ENCODE results near the gene AGFG2. TPM values are rescaled to one million over a fixed set of nuclear protein-coding genes. Genes with fewer than 3 reads are reported as not detected.

The AGFG2 gene
- total RNA-seq, 1 donor from 2014 or later = 36.0 TPM

GRCh38 chr7:100568176-100568895 lies 29.3 kb downstream of the AGFG2 start:
- peak; percentile 63 for DNase-seq
- TF ChIP-seq CTCF (IDR thresholded peaks at IDR 0.05) = no peak
- intact Hi-C loops (cut with DNase I) = loop anchor here (10.0 kb wide), 1 partner anchor 116 kb away; no protein-coding TSS in a partner anchor

GRCh38 chr7:100568896-100569844 lies 30.2 kb downstream of the AGFG2 start:
- Histone ChIP-seq H3K27ac (peak overlapping the region; percentile 61), H3K27me3 (no peaks in the 10 kb centered on the region), H3K36me3 (peaks cover 3% of the 10 kb centered on the region), H3K4me1 (peaks cover 17% of the 10 kb centered on the region), H3K4me3 (peak overlapping the region; percentile 42), H3K9me3 (no peaks in the 10 kb centered on the region)
- ATAC-seq (peak; percentile 56), DNase-seq (peak; percentile 85)
- intact Hi-C loops (cut with DNase I) = loop anchor here (10.0 kb wide), 1 partner anchor 116 kb away; no protein-coding TSS in a partner anchor
- TF ChIP-seq CTCF (IDR thresholded peaks at IDR 0.05) = peak; percentile 39

More at GRCh38 chr7:100568176-100568895, 29.3 kb downstream of the AGFG2 start:
- Histone ChIP-seq H3K27me3 (no peaks in the 10 kb centered on the region), H3K9me3 (no peaks in the 10 kb centered on the region), H3K4me1 (peaks cover 17% of the 10 kb centered on the region), H3K4me3 (no peak overlapping the region), H3K36me3 (peaks cover under 1% of the 10 kb centered on the region), H3K27ac (peak overlapping the region; percentile 20)
- ATAC-seq = no peak

GRCh38 chr7:100570954-100571828 lies 32.2 kb downstream of the AGFG2 start:
- ATAC-seq (no peak), DNase-seq (peak; percentile 63)
- Histone ChIP-seq H3K4me3 (no peak overlapping the region), H3K36me3 (peaks cover 24% of the 10 kb centered on the region), H3K4me1 (peaks cover 17% of the 10 kb centered on the region), H3K27ac (no peak overlapping the region), H3K9me3 (no peaks in the 10 kb centered on the region), H3K27me3 (no peaks in the 10 kb centered on the region)
- intact Hi-C loops (cut with DNase I) = no loop called here
- TF ChIP-seq CTCF (IDR thresholded peaks at IDR 0.05) = no peak

- ATAC-seq (no peak), DNase-seq (peak; percentile 53)
- TF ChIP-seq CTCF (IDR thresholded peaks at IDR 0.05) = no peak
- no peak overlapping the region for H3K4me3 ChIP-seq
- no peaks in the 10 kb centered on the region for H3K27me3 ChIP-seq
- H3K36me3 ChIP-seq = peaks cover 29% of the 10 kb centered on the region
- H3K27ac ChIP-seq = no peak overlapping the region
- no peaks in the 10 kb centered on the region for H3K9me3 ChIP-seq
- intact Hi-C loops (cut with DNase I) = no loop called here
- H3K4me1 ChIP-seq = peaks cover 17% of the 10 kb centered on the region
These were observed 32.8 kb downstream of the AGFG2 start for GRCh38 chr7:100571829-100572116.

- ATAC-seq (no peak), DNase-seq (peak; percentile 64)
- Histone ChIP-seq H3K4me1 (peaks cover 17% of the 10 kb centered on the region), H3K36me3 (peaks cover 36% of the 10 kb centered on the region), H3K27me3 (no peaks in the 10 kb centered on the region), H3K4me3 (no peak overlapping the region), H3K9me3 (no peaks in the 10 kb centered on the region), H3K27ac (no peak overlapping the region)
- intact Hi-C loops (cut with DNase I) = no loop called here
- no peak for TF ChIP-seq CTCF (IDR thresholded peaks at IDR 0.05)
These were observed 33.4 kb downstream of the AGFG2 start for GRCh38 chr7:100572281-100572948.
